Ectodermal cell (in vitro differentiated cells): Measurements from ENCODE around the gene GMPR.
"Not testable (repeated sequence)": the region's sequence is repeated elsewhere in the genome, so short reads cannot be mapped to it uniquely, and the experiment has no call there.

Experiments used
- H3K27ac ChIP-seq: 2 replicates; pipeline ENCODE4 v1.7.0; 2013; ENCODE audit warnings: mild to moderate bottlenecking, low read depth, low read length; ENCODE audit not compliant: insufficient read depth, poor library complexity, severe bottlenecking
- H3K27me3 ChIP-seq: 2 replicates; pipeline ENCODE4 v1.7.0; 2013; ENCODE audit warnings: mild to moderate bottlenecking, low read length; ENCODE audit not compliant: insufficient read depth, control insufficient read depth, poor library complexity, severe bottlenecking
- H3K36me3 ChIP-seq: one replicate; pipeline ENCODE4 v1.7.0; 2013; ENCODE audit warnings: low read length; ENCODE audit not compliant: control insufficient read depth, insufficient read depth
- H3K4me1 ChIP-seq: one replicate; pipeline ENCODE4 v1.7.0; 2013; ENCODE audit warnings: low read length; ENCODE audit not compliant: control insufficient read depth, insufficient read depth
- H3K4me3 ChIP-seq: 2 replicates; pipeline ENCODE4 v1.7.0; 2013; ENCODE audit warnings: low read depth, low read length, control low read depth; ENCODE audit not compliant: insufficient read depth
- H3K9me3 ChIP-seq: 2 replicates; pipeline ENCODE4 v1.7.0; 2013; ENCODE audit warnings: mild to moderate bottlenecking, low read length, moderate library complexity; ENCODE audit not compliant: control insufficient read depth
- WGBS, 2 experiments: methylation state at CpG; one replicate each; pipeline ENCODE4 v1.1.7; 2013; ENCODE audit warnings: missing lambda C conversion rate in 2 of 2; 5-methylcytosine and 5-hydroxymethylcytosine counted together

The GMPR gene

GRCh38 chr6:16225062-16225731 lies 13.2 kb upstream of the GMPR start:
- WGBS, 2 experiments, result 88 to 89% methylated on average over 3 of the region's 3 CpGs
- H3K4me3 ChIP-seq, H3K9me3 ChIP-seq, H3K27me3 ChIP-seq, H3K36me3 ChIP-seq, H3K27ac ChIP-seq: not testable (repeated sequence)
- H3K4me1 ChIP-seq, result peaks cover 10% of the 10 kb centered on the region

GRCh38 chr6:16226117-16227047 lies 12.0 kb upstream of the GMPR start:
- not testable (repeated sequence) for H3K27ac ChIP-seq, H3K36me3 ChIP-seq, H3K4me3 ChIP-seq, H3K27me3 ChIP-seq, H3K9me3 ChIP-seq
- H3K4me1 ChIP-seq, result peaks cover 14% of the 10 kb centered on the region
- 93 to 95% methylated on average over 23 of the region's 23 CpGs for WGBS, 2 experiments

- Histone ChIP-seq H3K4me3 (no peak overlapping the region), H3K27me3 (peaks cover 6% of the 10 kb centered on the region), H3K27ac (no peak overlapping the region), H3K4me1 (peaks cover 14% of the 10 kb centered on the region), H3K36me3 (no peaks in the 10 kb centered on the region), H3K9me3 (no peaks in the 10 kb centered on the region)
- 89 to 92% methylated on average over 32 of the region's 32 CpGs for WGBS, 2 experiments
These were observed 11.3 kb upstream of the GMPR start for GRCh38 chr6:16227048-16227562.

GRCh38 chr6:16227605-16228004 lies 10.8 kb upstream of the GMPR start:
- Histone ChIP-seq H3K36me3 (no peaks in the 10 kb centered on the region), H3K27me3 (peaks cover 6% of the 10 kb centered on the region), H3K27ac (no peak overlapping the region), H3K4me1 (peaks cover 14% of the 10 kb centered on the region), H3K9me3 (no peaks in the 10 kb centered on the region), H3K4me3 (no peak overlapping the region)
- 79 to 80% methylated on average over 7 of the region's 7 CpGs for WGBS, 2 experiments

GRCh38 chr6:16228043-16228442 lies 10.3 kb upstream of the GMPR start:
- Histone ChIP-seq H3K4me3 (no peak overlapping the region), H3K27me3 (peaks cover 6% of the 10 kb centered on the region), H3K27ac (no peak overlapping the region), H3K9me3 (no peaks in the 10 kb centered on the region), H3K4me1 (peaks cover 14% of the 10 kb centered on the region), H3K36me3 (no peaks in the 10 kb centered on the region)
- WGBS, 2 experiments, result 86 to 94% methylated on average over 5 of the region's 5 CpGs

- peaks cover 14% of the 10 kb centered on the region for H3K4me1 ChIP-seq
- H3K27me3 ChIP-seq, result peaks cover 6% of the 10 kb centered on the region
- no peak overlapping the region for H3K27ac ChIP-seq
- no peak overlapping the region for H3K4me3 ChIP-seq
- no peaks in the 10 kb centered on the region for H3K36me3 ChIP-seq
- no peaks in the 10 kb centered on the region for H3K9me3 ChIP-seq
- 51 to 54% methylated on average over 20 of the region's 20 CpGs for WGBS, 2 experiments
These were observed 9.4 kb upstream of the GMPR start for GRCh38 chr6:16228709-16229665.

GRCh38 chr6:16229700-16230099 lies 8.7 kb upstream of the GMPR start:
- WGBS, 2 experiments, result 45 to 53% methylated on average over 6 of the region's 6 CpGs
- no peak overlapping the region for H3K27ac ChIP-seq
- H3K4me1 ChIP-seq, result peaks cover 14% of the 10 kb centered on the region
- H3K27me3 ChIP-seq, result peaks cover 6% of the 10 kb centered on the region
- H3K4me3 ChIP-seq, result no peak overlapping the region
- H3K36me3 ChIP-seq, result no peaks in the 10 kb centered on the region
- H3K9me3 ChIP-seq, result no peaks in the 10 kb centered on the region

- Histone ChIP-seq H3K4me3 (no peak overlapping the region), H3K36me3 (no peaks in the 10 kb centered on the region), H3K27me3 (peaks cover 9% of the 10 kb centered on the region), H3K27ac (no peak overlapping the region), H3K9me3 (no peaks in the 10 kb centered on the region), H3K4me1 (peaks cover 14% of the 10 kb centered on the region)
- WGBS, 2 experiments, result 87 to 90% methylated on average over 9 of the region's 9 CpGs
These were observed 7.4 kb upstream of the GMPR start for GRCh38 chr6:16230953-16231352.

- peaks cover 21% of the 10 kb centered on the region for H3K27me3 ChIP-seq
- peaks cover 14% of the 10 kb centered on the region for H3K4me1 ChIP-seq
- WGBS, 2 experiments, result 86 to 92% methylated on average over 4 to 5 of the region's 5 CpGs
- no peak overlapping the region for H3K27ac ChIP-seq
- no peak overlapping the region for H3K4me3 ChIP-seq
- H3K36me3 ChIP-seq, result no peaks in the 10 kb centered on the region
- H3K9me3 ChIP-seq, result no peaks in the 10 kb centered on the region
These were observed 6.3 kb upstream of the GMPR start for GRCh38 chr6:16232086-16232485.
